K562 (cell line): ENCODE results near the gene SLC44A5. TPM values are rescaled to one million over a fixed set of nuclear protein-coding genes. Genes with fewer than 3 reads are reported as not detected.

Source experiments
- ATAC-seq: fragments of 200-7000 bp; cut with Tn5 transposase; 3 replicates; pipeline ENCODE4 v1.9.1; 2020; ENCODE audit warnings: moderate library complexity
- BruUV-seq: library from RNA; stranded (reverse); fragments of 400-500 nt; replicated peaks from 2 replicates; lab custom pipeline; 2021; lab: Mats Ljungman, UMichigan
- CTCF ChIA-PET: fragments of 300-600 bp; formaldehyde crosslinking; extraction: SDS; loops from one replicate; lab custom pipeline; 2021; ENCODE audit warnings: low intra/inter-chr PET ratio; lab: Yijun Ruan, JAX
- POLR2A ChIA-PET: fragments of 300-600, 350-650 bp; sonication (Branson Sonifier 250); formaldehyde crosslinking; extraction: SDS; loops from one replicate; lab custom pipeline; 2021; ENCODE audit warnings: antibody characterized with exemption, inconsistent platforms; lab: Yijun Ruan, JAX
- DNase-seq, 4 experiments: peaks; one replicate each; pipeline versions ENCODE4 v3.0.0 to v3.0.0-alpha.2; 2011 to 2018; ENCODE audit warnings: low spot score in 3 of 4, mixed read lengths in 3 of 4; ENCODE audit errors: extremely low read depth in 1 of 4
- FAIRE-seq: peaks from 2 replicates; lab custom pipeline; 2011; peaks lifted over from hg19 to GRCh38; lab: Jason Lieb, UNC
- H2AFZ ChIP-seq: 2 replicates; pipeline ENCODE4 v1.6.0; 2011; ENCODE audit warnings: low read depth, low read length, control low read depth, inconsistent platforms
- H3K27ac ChIP-seq: fragments of 200-600 bp; 3 replicates; pipeline ENCODE4 v1.8.0; 2011; ENCODE audit warnings: low read depth, mild to moderate bottlenecking, control low read depth, inconsistent platforms, low read length, moderate library complexity, mixed read lengths; ENCODE audit errors: extremely low read depth
- H3K27me3 ChIP-seq, 2 experiments: fragments of 300-600 bp in 1 of 2; 2 replicates in 1 of 2; 3 replicates in 1 of 2; pipeline versions ENCODE4 v1.6.0 to v1.8.0; 2011; ENCODE audit warnings: inconsistent platforms in 2 of 2, low read length in 2 of 2, mild to moderate bottlenecking in 1 of 2, mixed read lengths in 1 of 2, moderate library complexity in 1 of 2; ENCODE audit not compliant: control insufficient read depth in 2 of 2, insufficient read depth in 2 of 2
- H3K36me3 ChIP-seq: fragments of 300-600 bp; 3 replicates; pipeline ENCODE4 v1.8.0; 2011; ENCODE audit warnings: mild to moderate bottlenecking, low read length, inconsistent platforms; ENCODE audit not compliant: control insufficient read depth, insufficient read depth
- H3K4me1 ChIP-seq, 2 experiments: fragments of 200-600 bp in 1 of 2; replicated peaks in 1 of 2; 2 replicates in 1 of 2; 3 replicates in 1 of 2; pipeline versions ENCODE4 v1.5.1 to v1.8.0; 2011; ENCODE audit warnings: inconsistent platforms in 2 of 2, low read length in 2 of 2, mild to moderate bottlenecking in 1 of 2, mixed read lengths in 1 of 2, moderate library complexity in 1 of 2; ENCODE audit not compliant: control insufficient read depth in 2 of 2, insufficient read depth in 2 of 2
- H3K4me2 ChIP-seq: 2 replicates; pipeline ENCODE4 v1.6.1; 2011; ENCODE audit warnings: low read length, control low read depth, inconsistent platforms, mixed read lengths; ENCODE audit not compliant: insufficient read depth
- H3K4me3 ChIP-seq: fragments of 200-600 bp; sonication (generic), shearing (Covaris generic); 2 replicates; pipeline ENCODE4 v1.5.1; 2016; ENCODE audit warnings: control low read depth, inconsistent platforms
- H3K79me2 ChIP-seq: fragments of 200-600 bp; 3 replicates; pipeline ENCODE4 v1.8.0; 2011; ENCODE audit warnings: low read length, inconsistent platforms; ENCODE audit not compliant: control insufficient read depth, insufficient read depth
- H3K9ac ChIP-seq, 2 experiments: 2 replicates each; pipeline versions ENCODE4 v1.6.0 to v1.6.1; 2011; ENCODE audit warnings: low read depth in 2 of 2, low read length in 2 of 2, control low read depth in 1 of 2, inconsistent platforms in 1 of 2, mild to moderate bottlenecking in 1 of 2, mixed read lengths in 1 of 2; ENCODE audit not compliant: insufficient read depth in 1 of 2
- H3K9me1 ChIP-seq: one replicate; pipeline ENCODE4 v1.6.0; 2011; ENCODE audit warnings: inconsistent platforms, mild to moderate bottlenecking, low read length, moderate library complexity; ENCODE audit not compliant: control insufficient read depth, insufficient read depth
- H3K9me3 ChIP-seq: replicated peaks from 2 replicates; pipeline ENCODE4 v1.5.1; 2011; ENCODE audit warnings: low read depth, low read length, inconsistent platforms; ENCODE audit not compliant: control insufficient read depth, insufficient read depth
- H4K20me1 ChIP-seq: replicated peaks from 2 replicates; pipeline ENCODE4 v1.6.1; 2011; ENCODE audit warnings: low read length, inconsistent platforms, mixed read lengths; ENCODE audit not compliant: control insufficient read depth, insufficient read depth
- ADNP ChIP-seq: fragments of 200-800 bp; sonication (Bioruptor generic); IDR thresholded peaks from 2 replicates; pipeline ENCODE4 v1.6.1; 2016; ENCODE audit warnings: missing genetic modification characterization, missing compliant biosample characterization
- BRCA1 ChIP-seq, 2 experiments: fragments of 450-650 bp in 1 of 2; sonication (generic) in 1 of 2; formaldehyde crosslinking in 1 of 2; IDR thresholded peaks; 2 replicates each; pipeline versions ENCODE4 v1.5.0 to v1.6.1; 2017 to 2020; ENCODE audit warnings: mild to moderate bottlenecking in 1 of 2, missing genetic modification reagents in 1 of 2
- KDM2B ChIP-seq: fragments of 250-450 bp; sonication (Bioruptor Pico); IDR thresholded peaks from 2 replicates; pipeline ENCODE4 v1.8.0; 2021; ENCODE audit warnings: mild to moderate bottlenecking, moderate library complexity
- LEF1 ChIP-seq: fragments of 450-650 bp; IDR thresholded peaks from 2 replicates; pipeline ENCODE4 v1.6.1; 2016; ENCODE audit warnings: mild to moderate bottlenecking
- SAFB2 ChIP-seq: fragments of 200-400 bp; formaldehyde crosslinking; IDR thresholded peaks from 2 replicates; pipeline ENCODE4 v1.6.1; 2018; ENCODE audit warnings: borderline replicate concordance, low read length, low read depth, moderate library complexity; ENCODE audit not compliant: severe bottlenecking
- SRF ChIP-seq, 2 experiments: fragments of 250-450, 450-650 bp in 1 of 2; sonication (Bioruptor Pico) in 1 of 2; sonication (generic) in 1 of 2; formaldehyde crosslinking; IDR thresholded peaks; 2 replicates each; pipeline versions ENCODE4 v1.5.0 to v1.5.1; 2020 to 2022; ENCODE audit warnings: mild to moderate bottlenecking in 1 of 2, missing genetic modification reagents in 1 of 2
- TBP ChIP-seq: optimal IDR thresholded peaks from 2 replicates; pipeline ENCODE3; 2011; ENCODE audit warnings: low read depth, low read length, improper control_type of control experiment
- TEAD1 ChIP-seq, 2 experiments: fragments of 450-650 bp in 1 of 2; sonication (generic) in 1 of 2; formaldehyde crosslinking; IDR thresholded peaks; 2 replicates each; pipeline versions ENCODE4 v1.4.0 to v1.8.0; 2020 to 2022; ENCODE audit warnings: mild to moderate bottlenecking in 2 of 2, missing genetic modification reagents in 1 of 2
- ZNF311 ChIP-seq: fragments of 250-450 bp; sonication (Bioruptor Pico); IDR thresholded peaks from 2 replicates; pipeline ENCODE4 v1.4.0; 2020; ENCODE audit warnings: mild to moderate bottlenecking, moderate library complexity
- ZNF354B ChIP-seq: fragments of 250-450 bp; sonication (Bioruptor Pico); IDR thresholded peaks from 2 replicates; pipeline ENCODE4 v1.4.0; 2020
- WGBS: fragments of 100-300 bp; shearing (Covaris generic); methylation state at CpG from one replicate; pipeline ENCODE4 v1.1.6; 2016; ENCODE audit warnings: low coverage, mixed read lengths; ENCODE audit not compliant: insufficient coverage; ENCODE audit errors: missing lambda C conversion rate; 5-methylcytosine and 5-hydroxymethylcytosine counted together
- in situ Hi-C: fragments of 300-500 bp; cut with MboI; formaldehyde crosslinking; loops from 4 replicates; pipeline ENCODE4 v1.15.0; 2018; ENCODE audit warnings: inconsistent platforms, mixed read lengths
- intact Hi-C: fragments of 100-400 bp; cut with micrococcal nuclease; formaldehyde crosslinking; loops from 2 replicates; pipeline ENCODE4 v1.14.2; 2022
- polyA plus RNA-seq, 8 experiments: library from polyadenylated mRNA; depleted of rRNA in 4 of 8; stranded (reverse) in 5 of 8; unstranded in 3 of 8; fragments of >200 nt; fragmentation: Nextera tagmentation in 2 of 8; fragmentation: Illumina TruSeq in 1 of 8; extraction: Ambion mirVana in 2 of 8; extraction: Trizol in 1 of 8; gene quantifications; 2 replicates each; pipeline versions ENCODE4 v1.2.1 to v1.2.3, GENCODE V29; 2011 to 2014; ENCODE audit warnings: inconsistent platforms in 1 of 8, missing spikeins in 1 of 8
- total RNA-seq, 7 experiments: library from RNA; depleted of rRNA in 6 of 7; stranded (reverse); fragments of >200 nt in 6 of 7; fragmentation: Illumina TruSeq in 2 of 7; extraction: Trizol in 2 of 7; gene quantifications; 2 replicates each; pipeline versions ENCODE4 v1.2.1 to v1.2.3, GENCODE V29; 2011 to 2021; ENCODE audit warnings: low replicate concordance in 1 of 7
- TF ChIP-seq, protein P1 (sequence below), 3 experiments: fragments of 200-800 bp in 1 of 3; sonication (Bioruptor generic) in 1 of 3; sonication (generic) in 1 of 3; formaldehyde crosslinking in 1 of 3; IDR thresholded peaks; 2 replicates each; pipeline versions ENCODE4 v1.6.1 to v1.8.0; 2016 to 2022; ENCODE audit warnings: mild to moderate bottlenecking in 2 of 3, missing compliant biosample characterization in 2 of 3, missing genetic modification characterization in 2 of 3, missing genetic modification reagents in 1 of 3
- TF ChIP-seq, protein P2 (sequence below): sonication (generic); formaldehyde crosslinking; IDR thresholded peaks from 2 replicates; pipeline ENCODE4 v1.8.0; 2023; ENCODE audit warnings: mild to moderate bottlenecking, missing genetic modification reagents

SLC44A5 gene
- total and polyA plus RNA-seq, 9 of the 15 experiments (the other 6 are each of a cell fraction or from before 2014, with no cell fraction given): 1.2 to 10.1 (median 3.2) TPM

DNA sequence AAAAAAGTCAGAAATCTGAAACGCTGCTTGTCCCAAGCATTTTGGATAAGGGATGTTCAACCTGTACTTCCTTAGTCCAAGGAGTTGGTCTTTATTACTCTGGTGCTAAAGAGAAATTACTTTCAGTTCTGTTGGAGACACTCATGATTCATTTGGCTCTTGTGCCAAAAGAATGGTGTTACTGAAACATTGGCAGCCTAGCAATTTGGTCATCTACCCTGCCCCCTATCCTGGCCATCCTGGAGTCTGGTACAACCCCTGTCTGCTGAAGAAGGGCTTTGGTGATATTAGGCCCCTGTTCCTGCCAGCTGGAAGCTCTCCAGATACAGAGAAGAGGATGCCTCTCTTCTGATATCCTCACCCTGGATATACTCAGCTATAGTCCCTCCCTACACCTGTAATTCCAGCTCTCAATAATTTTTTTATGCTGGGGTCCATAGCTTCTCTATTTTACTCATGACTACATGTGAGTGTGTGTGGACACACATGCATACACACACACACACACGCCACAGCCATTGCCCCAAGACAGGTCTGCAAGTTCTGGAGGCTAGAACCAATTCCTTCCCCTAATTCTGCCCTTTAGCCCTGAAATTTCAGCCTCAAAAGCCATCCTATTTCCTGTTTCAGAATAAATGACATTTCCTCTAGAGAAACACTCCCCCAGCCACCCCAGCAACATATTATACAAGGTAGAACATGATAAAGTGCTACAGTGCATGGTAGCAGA is 436.7 kb downstream of the SLC44A5 start:
- no TSS peak for BruUV-seq
- H3K36me3 ChIP-seq: no peaks in the 10 kb centered on the region
- CTCF ChIA-PET: no interaction called here
- no peak overlapping the region for H3K27ac ChIP-seq
- no peak overlapping the region for H3K9ac ChIP-seq
- DNase-seq (no peak), FAIRE-seq (no peak), ATAC-seq (no peak)
- in situ Hi-C loops: no loop called here
- intact Hi-C loops: no loop called here
- H3K79me2 ChIP-seq: no peaks in the 10 kb centered on the region
- POLR2A ChIA-PET: no interaction called here
- no peak overlapping the region for H2AFZ ChIP-seq
- H3K4me3 ChIP-seq: no peak overlapping the region
- no peaks in the 10 kb centered on the region for H3K27me3 ChIP-seq
- TF ChIP-seq SRF (CRISPR knock-in tag; IDR thresholded peaks at IDR 0.05) (no peak), TBP (no peak), SAFB2 (no peak), BRCA1 (IDR thresholded peaks at IDR 0.05) (no peak), BRCA1 (CRISPR knock-in tag; IDR thresholded peaks at IDR 0.05) (no peak), ZNF311 (CRISPR knock-in tag) (no peak), LEF1 (no peak), KDM2B (CRISPR knock-in tag) (no peak), ADNP (no peak), ZNF354B (no peak), TEAD1 (CRISPR knock-in tag; IDR thresholded peaks at IDR 0.05) (no peak)
- TF ChIP-seq, protein P1, sequence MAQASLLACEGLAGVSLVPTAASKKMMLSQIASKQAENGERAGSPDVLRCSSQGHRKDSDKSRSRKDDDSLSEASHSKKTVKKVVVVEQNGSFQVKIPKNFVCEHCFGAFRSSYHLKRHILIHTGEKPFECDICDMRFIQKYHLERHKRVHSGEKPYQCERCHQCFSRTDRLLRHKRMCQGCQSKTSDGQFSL (CRISPR knock-in tag; IDR thresholded peaks at IDR 0.05): no peak
- TF ChIP-seq, protein P1 (tag; IDR thresholded peaks at IDR 0.05): no peak
- TF ChIP-seq, protein P2, sequence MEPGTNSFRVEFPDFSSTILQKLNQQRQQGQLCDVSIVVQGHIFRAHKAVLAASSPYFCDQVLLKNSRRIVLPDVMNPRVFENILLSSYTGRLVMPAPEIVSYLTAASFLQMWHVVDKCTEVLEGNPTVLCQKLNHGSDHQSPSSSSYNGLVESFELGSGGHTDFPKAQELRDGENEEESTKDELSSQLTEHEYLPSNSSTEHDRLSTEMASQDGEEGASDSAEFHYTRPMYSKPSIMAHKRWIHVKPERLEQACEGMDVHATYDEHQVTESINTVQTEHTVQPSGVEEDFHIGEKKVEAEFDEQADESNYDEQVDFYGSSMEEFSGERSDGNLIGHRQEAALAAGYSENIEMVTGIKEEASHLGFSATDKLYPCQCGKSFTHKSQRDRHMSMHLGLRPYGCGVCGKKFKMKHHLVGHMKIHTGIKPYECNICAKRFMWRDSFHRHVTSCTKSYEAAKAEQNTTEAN: no peak
- WGBS: 0% methylated on average over 1 of the region's 2 CpGs
- H4K20me1 ChIP-seq: no peaks in the 10 kb centered on the region
- no peaks in the 10 kb centered on the region for H3K9me1 ChIP-seq
- no peak overlapping the region for H3K4me2 ChIP-seq
- no peaks in the 10 kb centered on the region for H3K4me1 ChIP-seq
- H3K9me3 ChIP-seq: no peaks in the 10 kb centered on the region
